ENCODE measurements around the gene FBRSL1. TPM values are rescaled to one million over a fixed set of nuclear protein-coding genes. Genes with fewer than 3 reads are reported as not detected.

Gene FBRSL1
- total RNA-seq, 1 experiment from 2014 or later: 124 TPM

GRCh38 chr12:132478433-132478803 is 11.5 kb upstream of the FBRSL1 start:
- ChIA-PET POLR2A (no interaction called here), CTCF (no interaction called here), RAD21 (ENCODE audit: low non-redundant PET in 1 of 2, low total read pairs in 2 of 2, uncharacterized antibody in 2 of 2, unreplicated experiment in 2 of 2) (no interaction called here)
- Histone ChIP-seq H3K27ac (ENCODE audit: low read depth, low read length) (no peak overlapping the region), H3K4me3 (replicated peaks in 1 of 2; ENCODE audit: low read depth in 1 of 2, low read length in 2 of 2) (no peak overlapping the region), H3K36me3 (ENCODE audit: control insufficient read depth in 1 of 2, insufficient read depth in 2 of 2, low read length in 2 of 2) (no peaks in the 10 kb centered on the region), H3K9me2 (ENCODE audit: insufficient read depth) (no peaks in the 10 kb centered on the region), H3K4me2 (ENCODE audit: low read length) (no peak overlapping the region), H3K27me3 (ENCODE audit: insufficient read depth, low read length) (no peaks in the 10 kb centered on the region), H3K4me1 (ENCODE audit: control insufficient read depth in 1 of 2, insufficient read depth in 2 of 2, low read length in 2 of 2) (peaks cover 0 to 5% of the 10 kb centered on the region in 2 experiments; a peak in 2 of 4 replicates), H3K9me3 (ENCODE audit: control insufficient read depth in 1 of 2, insufficient read depth in 1 of 2, low read depth in 1 of 2, low read length in 2 of 2) (peaks cover 0 to 5% of the 10 kb centered on the region in 2 experiments; a peak in 1 of 4 replicates), H3K9ac (ENCODE audit: low read length) (no peak overlapping the region), H4K20me1 (ENCODE audit: insufficient read depth) (no peaks in the 10 kb centered on the region), H3K79me2 (ENCODE audit: insufficient read depth, low read length) (no peaks in the 10 kb centered on the region), H2AFZ (ENCODE audit: low read depth, low read length, poor library complexity, severe bottlenecking) (no peak overlapping the region)
- TF ChIP-seq POLR2AphosphoS5 (IDR thresholded peaks at IDR 0.05; ENCODE audit: low read depth, low read length): no peak
- TF ChIP-seq REST (IDR thresholded peaks at IDR 0.05; ENCODE audit: low read depth): no peak
- no peak for TF ChIP-seq ZFX (IDR thresholded peaks at IDR 0.05)
- no peak for TF ChIP-seq YY1 (IDR thresholded peaks at IDR 0.05; ENCODE audit: extremely low read depth, insufficient replicate concordance, low read depth, low read length)
- no peak for TF ChIP-seq MAX (IDR thresholded peaks at IDR 0.05)
- TF ChIP-seq EZH2phosphoT487 (IDR thresholded peaks at IDR 0.05; ENCODE audit: borderline replicate concordance): no peak
- TF ChIP-seq SIN3A (IDR thresholded peaks at IDR 0.05; ENCODE audit: low read depth): no peak
- intact Hi-C loops (cut with micrococcal nuclease): no loop called here
- no peak for ATAC-seq
- no peak for DNase-seq (ENCODE audit: low read depth, low spot score)
- no TSS peak for BruUV-seq (replicated peaks)
